ENCODE measurements around the gene DAAM2. TPM values are rescaled to one million over a fixed set of nuclear protein-coding genes. Genes with fewer than 3 reads are reported as not detected.

DAAM2 gene
- total RNA-seq, 2 donors from 2014 or later: 14.7 to 15.8 TPM

GRCh38 chr6:39835821-39836295 is 43.7 kb downstream of the DAAM2 start:
- ATAC-seq: peak; percentile 10 to 50
- intact Hi-C loops (cut with DNase I): no loop called here
- no peak for DNase-seq

DNA sequence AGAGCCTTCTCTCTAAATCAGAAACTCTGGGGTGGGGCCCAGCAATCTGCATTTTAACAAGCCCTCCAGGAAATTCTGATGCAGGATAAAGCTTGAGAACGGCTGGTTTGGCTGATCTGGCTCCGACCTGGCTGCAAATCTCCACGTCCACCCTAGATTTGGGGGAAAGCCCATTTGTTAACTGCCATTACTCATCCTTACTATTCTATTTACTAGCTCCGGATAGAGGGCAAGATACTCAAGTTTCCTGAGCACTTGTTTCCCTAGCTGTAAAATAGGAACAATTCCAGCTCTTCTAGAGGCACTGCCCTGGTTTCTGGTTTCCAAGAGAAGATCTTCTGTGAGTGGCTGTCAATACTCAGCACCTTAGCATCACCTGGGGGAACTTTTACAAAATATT is 44.4 kb downstream of the DAAM2 start:
- DNase-seq (no peak), ATAC-seq (no peak)
- intact Hi-C loops (cut with DNase I): no loop called here

DNA sequence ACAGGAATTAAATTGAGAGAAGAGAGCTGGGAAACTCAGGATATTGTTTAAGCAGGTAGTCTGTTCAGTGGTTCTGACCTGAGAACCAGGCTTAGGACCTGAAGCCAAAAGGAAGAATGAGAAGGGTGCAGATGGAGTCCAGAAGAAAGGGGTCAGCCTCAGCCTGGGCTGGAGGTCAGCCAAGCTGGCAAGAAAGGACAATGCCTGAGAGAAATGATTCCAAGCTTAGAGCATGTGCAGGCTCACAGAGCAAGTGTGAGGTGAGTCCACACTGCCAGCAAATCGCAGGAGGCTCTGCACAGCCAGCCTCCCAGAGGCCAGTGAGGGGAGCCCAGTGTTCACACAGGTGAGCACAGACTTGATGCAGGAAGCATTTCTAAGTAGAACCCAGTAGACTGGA is 47.3 kb downstream of the DAAM2 start:
- no peak for DNase-seq
- intact Hi-C loops (cut with DNase I): no loop called here
- ATAC-seq: no peak

- DNase-seq: no peak
- ATAC-seq: no peak
- intact Hi-C loops (cut with DNase I): no loop called here
Observed at GRCh38 chr6:39840781-39841180, 48.6 kb downstream of the DAAM2 start.

DNA sequence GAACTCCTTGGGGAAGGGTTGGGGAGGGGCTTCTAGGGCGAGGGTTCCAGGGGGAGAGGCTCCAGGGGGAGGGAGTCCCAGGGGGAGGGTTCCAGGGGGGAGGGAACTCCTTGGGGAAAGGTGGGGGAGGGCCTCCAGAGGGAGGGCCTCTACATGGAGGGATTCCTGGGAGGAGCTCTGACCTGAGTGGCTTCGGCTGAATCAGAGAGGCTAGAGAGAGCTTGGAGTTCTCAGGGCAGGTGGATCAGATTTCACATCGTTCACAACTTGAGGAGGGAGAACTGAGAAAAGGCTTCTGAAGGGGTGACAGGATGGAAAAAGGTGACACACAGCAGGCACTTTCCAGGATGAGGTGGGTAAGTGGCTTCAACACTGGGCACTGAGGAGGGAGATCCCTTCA is 49.1 kb downstream of the DAAM2 start:
- intact Hi-C loops (cut with DNase I): no loop called here
- ATAC-seq: no peak
- no peak for DNase-seq

GRCh38 chr6:39841923-39842322 is 49.7 kb downstream of the DAAM2 start:
- intact Hi-C loops (cut with DNase I): no loop called here
- DNase-seq (no peak), ATAC-seq (no peak)

GRCh38 chr6:39843305-39844020 is 51.3 kb downstream of the DAAM2 start:
- intact Hi-C loops (cut with DNase I): no loop called here
- ATAC-seq: peak; percentile 23 to 53
- DNase-seq: no peak

GRCh38 chr6:39844866-39845265 is 52.7 kb downstream of the DAAM2 start:
- DNase-seq (no peak), ATAC-seq (no peak)
- intact Hi-C loops (cut with DNase I): no loop called here

DNA sequence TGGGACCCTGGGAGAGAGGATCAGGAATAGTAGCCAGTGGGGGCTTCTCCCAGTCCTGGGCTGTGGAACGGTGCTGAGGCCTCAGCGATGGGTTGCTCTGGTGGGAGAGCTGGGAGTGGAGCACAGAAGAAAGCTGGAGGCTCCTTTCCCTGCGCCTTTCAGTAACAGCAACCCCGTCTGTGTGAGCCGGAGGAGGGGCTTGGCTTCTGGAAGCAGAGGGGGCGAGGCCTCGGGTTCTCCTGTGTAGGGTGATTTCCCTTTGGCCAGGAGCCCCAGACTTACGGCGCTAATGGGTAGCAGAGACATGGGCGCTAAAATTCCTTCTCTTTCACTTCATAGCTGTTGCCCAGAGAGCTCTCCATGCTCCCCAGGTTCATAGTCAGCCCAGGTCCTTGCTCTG is 55.0 kb downstream of the DAAM2 start:
- DNase-seq: peak; percentile 72

GRCh38 chr6:39848171-39848570 is 56.0 kb downstream of the DAAM2 start:
- DNase-seq (no peak), ATAC-seq (no peak)
- intact Hi-C loops (cut with DNase I): no loop called here

More for the DNA sequence above, 55.0 kb downstream of the DAAM2 start:
- intact Hi-C loops (cut with DNase I): no loop called here
- ATAC-seq: peak; percentile 73

GRCh38 chr6:39849228-39849627 is 57.1 kb downstream of the DAAM2 start:
- ATAC-seq (no peak), DNase-seq (no peak)
- intact Hi-C loops (cut with DNase I): no loop called here

DNA sequence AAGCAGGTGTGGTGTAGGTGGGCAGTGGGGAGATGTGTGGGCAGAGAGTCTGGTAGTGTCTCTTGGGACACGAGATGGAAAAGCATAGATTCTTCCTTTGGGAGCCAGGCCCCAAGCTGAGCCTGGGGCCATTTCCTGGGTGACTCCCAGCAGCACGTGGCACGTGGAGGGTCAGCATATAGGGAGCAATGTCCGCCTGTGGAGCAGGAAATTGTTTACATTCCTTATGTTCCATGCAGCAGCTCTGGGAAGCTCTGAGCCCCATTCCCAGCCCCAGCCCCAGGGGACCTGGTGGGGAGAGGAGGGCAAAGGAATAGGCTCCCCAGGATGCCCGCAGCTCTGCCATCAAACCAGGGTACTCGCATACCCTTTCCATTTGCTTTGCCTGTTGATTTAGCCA is 57.6 kb downstream of the DAAM2 start:
- DNase-seq (no peak), ATAC-seq (no peak)
- intact Hi-C loops (cut with DNase I): no loop called here

DNA sequence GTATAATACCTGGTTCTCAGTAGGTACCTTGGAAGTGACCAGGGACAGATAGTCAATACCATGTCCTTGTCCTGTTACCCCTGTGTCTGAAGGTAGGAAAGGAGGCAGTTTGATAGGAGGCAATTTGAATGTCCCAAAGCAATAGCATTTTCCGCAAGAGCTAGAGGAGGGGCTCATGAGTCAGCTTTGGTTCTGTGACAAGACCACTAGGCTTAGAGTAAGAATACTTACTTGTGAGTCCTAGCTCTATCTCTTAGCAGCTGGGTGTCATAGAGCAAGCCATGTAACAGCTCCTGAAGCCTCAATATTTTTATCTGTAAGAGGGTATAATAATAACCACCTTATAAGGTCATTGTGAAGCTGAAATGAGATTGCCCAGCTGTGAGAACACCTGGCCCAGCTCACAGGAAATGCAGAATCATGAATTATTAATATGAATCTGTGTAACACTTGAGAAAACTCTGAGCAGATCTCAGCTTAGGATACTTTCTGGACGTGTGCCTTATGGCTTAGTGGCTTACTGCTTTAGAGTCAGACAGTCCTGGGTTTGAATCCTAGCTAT is 58.6 kb downstream of the DAAM2 start:
- intact Hi-C loops (cut with DNase I): no loop called here
- DNase-seq: no peak
- no peak for ATAC-seq

DNA sequence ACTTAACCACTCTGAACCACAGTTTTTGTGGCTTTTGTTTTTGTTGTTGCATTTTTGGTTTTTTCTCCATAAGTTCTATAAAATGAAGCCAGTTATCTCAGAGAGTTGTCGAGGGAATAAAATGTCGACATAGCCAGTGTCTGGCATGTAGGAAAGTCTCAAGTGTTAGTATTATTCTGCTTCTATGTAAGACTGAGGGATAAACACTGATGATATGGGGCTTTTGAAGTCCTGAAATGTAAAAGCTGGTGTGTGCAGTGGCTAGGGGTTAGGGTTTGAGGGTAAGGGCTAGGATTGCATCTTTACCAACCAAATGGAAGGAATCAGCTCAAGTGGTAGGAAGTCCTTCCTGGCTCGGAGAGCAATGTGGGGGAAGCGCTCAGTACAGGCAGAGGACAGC is 59.2 kb downstream of the DAAM2 start:
- DNase-seq: no peak
- ATAC-seq: no peak
- intact Hi-C loops (cut with DNase I): no loop called here

DNA sequence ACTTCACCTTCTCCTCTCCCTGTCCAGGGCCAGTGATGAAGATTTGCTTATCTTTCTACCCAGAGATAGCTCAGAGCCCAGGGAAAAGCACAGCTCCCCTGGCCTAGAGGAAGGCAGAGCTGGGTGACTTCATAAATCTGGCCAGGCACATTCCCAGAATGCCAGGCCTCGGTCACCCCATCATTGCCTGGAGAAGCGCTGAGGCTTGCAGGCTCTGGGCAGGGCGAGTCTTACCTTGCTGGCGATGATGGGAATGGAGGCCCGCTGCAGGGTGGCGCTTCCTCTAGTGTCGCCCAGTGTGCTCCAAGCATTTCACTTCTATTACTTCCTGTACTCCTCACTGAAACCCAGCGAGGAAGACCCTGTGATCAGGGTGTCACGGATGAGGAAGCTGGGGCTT is 60.1 kb downstream of the DAAM2 start:
- intact Hi-C loops (cut with DNase I): no loop called here
- ATAC-seq (no peak), DNase-seq (no peak)

DNA sequence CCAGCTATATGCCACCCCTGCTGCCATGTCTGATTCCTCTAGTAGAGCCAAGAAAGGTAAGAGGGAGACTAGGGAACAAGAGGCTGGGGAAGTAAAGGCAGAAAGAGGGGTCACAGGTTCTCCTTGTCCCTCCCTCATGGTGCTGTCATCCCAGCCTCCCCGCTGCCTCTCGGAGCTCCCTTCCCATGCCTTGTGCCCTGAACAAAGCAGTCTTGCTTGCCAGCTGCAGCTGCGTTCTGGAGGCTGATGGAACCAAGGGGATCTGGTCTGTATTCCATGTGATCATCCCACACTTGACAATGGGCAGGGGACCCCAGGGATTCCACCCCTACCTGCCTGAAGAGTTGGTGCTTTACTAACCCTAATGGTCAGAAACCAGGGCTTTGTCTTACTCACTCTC is 61.4 kb downstream of the DAAM2 start:
- intact Hi-C loops (cut with DNase I): no loop called here
- ATAC-seq (no peak), DNase-seq (no peak)

GRCh38 chr6:39855356-39855995 is 63.3 kb downstream of the DAAM2 start:
- intact Hi-C loops (cut with DNase I): no loop called here
- ATAC-seq: peak in 1 of 2 donors; percentile 70

GRCh38 chr6:39859025-39859424 is 66.8 kb downstream of the DAAM2 start:
- DNase-seq (no peak), ATAC-seq (no peak)
- intact Hi-C loops (cut with DNase I): no loop called here

More at GRCh38 chr6:39855356-39855995, 63.3 kb downstream of the DAAM2 start:
- DNase-seq: no peak

GRCh38 chr6:39861663-39862062 is 69.5 kb downstream of the DAAM2 start:
- intact Hi-C loops (cut with DNase I): no loop called here
- DNase-seq (no peak), ATAC-seq (peak in 1 of 2 donors; percentile 53)

GRCh38 chr6:39865011-39865888 is 73.1 kb downstream of the DAAM2 start:
- intact Hi-C loops (cut with DNase I): no loop called here
- ATAC-seq: peak; percentile 39 to 72
- peak; percentile 83 for DNase-seq
